Lower leg skin (tissue), 3 donors: ENCODE data around the gene NEGR1.

Experiments used
- POLR2A ChIP-seq, 2 donors: fragments of 450-650 bp; IDR thresholded peaks; one replicate each; pipeline ENCODE4 v1.6.1; 2016 to 2017; ENCODE audit warnings: antibody characterized with exemption in 2 of 2, mild to moderate bottlenecking in 1 of 2, moderate library complexity in 1 of 2
- TF ChIP-seq, protein P1 (sequence below), 3 donors: fragments of 450-650 bp; IDR thresholded peaks; one replicate each; pipeline ENCODE4 v1.5.1; 2016; ENCODE audit warnings: antibody characterized with exemption in 3 of 3, mild to moderate bottlenecking in 3 of 3, moderate library complexity in 2 of 3

DNA sequence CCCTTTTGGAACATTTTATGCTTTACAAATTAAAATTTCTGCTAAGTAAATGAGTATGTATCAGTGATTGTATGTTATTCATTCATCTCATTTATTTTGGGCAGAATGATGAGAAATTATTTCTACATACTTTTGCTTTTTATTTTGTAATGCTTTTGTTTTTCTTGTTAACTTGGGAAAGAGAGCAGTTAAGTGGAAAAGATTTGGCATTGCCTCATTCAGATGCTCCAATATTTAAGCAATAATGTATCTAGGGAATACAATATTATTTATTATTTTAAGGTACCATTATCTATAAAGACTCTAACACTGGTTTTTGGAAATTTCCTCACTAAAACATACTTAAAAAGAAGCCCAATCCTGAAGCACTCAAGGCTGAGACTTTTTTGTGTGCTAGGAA, 431.8 kb downstream of the NEGR1 start:
- TF ChIP-seq, protein P1, sequence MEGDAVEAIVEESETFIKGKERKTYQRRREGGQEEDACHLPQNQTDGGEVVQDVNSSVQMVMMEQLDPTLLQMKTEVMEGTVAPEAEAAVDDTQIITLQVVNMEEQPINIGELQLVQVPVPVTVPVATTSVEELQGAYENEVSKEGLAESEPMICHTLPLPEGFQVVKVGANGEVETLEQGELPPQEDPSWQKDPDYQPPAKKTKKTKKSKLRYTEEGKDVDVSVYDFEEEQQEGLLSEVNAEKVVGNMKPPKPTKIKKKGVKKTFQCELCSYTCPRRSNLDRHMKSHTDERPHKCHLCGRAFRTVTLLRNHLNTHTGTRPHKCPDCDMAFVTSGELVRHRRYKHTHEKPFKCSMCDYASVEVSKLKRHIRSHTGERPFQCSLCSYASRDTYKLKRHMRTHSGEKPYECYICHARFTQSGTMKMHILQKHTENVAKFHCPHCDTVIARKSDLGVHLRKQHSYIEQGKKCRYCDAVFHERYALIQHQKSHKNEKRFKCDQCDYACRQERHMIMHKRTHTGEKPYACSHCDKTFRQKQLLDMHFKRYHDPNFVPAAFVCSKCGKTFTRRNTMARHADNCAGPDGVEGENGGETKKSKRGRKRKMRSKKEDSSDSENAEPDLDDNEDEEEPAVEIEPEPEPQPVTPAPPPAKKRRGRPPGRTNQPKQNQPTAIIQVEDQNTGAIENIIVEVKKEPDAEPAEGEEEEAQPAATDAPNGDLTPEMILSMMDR (IDR thresholded peaks at IDR 0.05), result no peak
- no peak for TF ChIP-seq POLR2A (IDR thresholded peaks at IDR 0.05)
